ENCODE results near the gene PPFIBP1.
"Not testable (repeated sequence)": the region's sequence is repeated elsewhere in the genome, so short reads cannot be mapped to it uniquely, and the experiment has no call there.

The PPFIBP1 gene

DNA sequence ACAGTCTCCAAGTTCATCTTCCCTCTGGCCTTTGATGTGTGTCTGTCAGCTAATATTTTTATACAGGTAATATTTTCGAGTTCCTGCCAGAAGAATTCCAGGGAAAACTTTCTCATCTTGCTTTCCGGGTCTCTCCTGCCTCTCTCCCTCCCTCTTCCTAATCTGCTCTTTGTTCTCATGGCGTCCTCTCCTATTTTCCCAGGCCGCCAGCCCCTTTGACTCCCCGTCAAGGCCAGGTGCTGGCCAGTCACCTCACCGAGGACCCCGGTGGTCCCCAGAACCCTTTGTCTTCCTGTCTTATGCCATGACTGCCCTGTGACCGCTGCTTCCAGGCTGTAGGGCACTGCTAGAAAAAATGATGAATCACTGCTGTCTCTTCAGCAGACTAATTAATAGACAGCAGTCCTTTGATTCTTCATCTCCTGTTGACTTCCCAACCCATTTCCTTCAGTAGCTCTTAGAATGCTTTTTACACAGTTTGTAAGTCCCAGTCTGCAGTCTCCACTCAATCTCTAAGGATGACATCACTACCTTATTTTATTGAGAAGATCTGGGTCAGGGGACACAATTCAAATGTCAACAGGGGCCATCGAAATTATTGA, 40.7 kb downstream of the PPFIBP1 start:
- DNase-seq = no peak

DNA sequence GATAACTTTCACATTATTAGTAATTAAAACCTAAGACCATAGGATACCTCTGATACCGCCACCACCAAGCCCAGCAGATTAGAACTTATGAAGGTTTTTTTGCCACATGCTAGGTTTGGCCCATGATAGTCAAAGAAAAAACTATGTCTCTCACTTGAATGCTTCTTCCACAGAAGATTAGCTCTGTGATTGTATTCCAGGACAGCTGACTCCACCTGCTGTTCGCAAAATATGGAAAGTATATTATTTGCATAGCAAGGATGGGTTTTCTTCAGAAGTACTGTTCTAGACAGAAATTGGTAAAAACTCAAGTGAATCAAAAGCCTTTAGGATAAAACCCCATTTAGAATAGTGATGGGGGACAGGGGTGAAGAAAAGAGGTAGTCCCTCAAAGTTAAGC, 42.2 kb downstream of the PPFIBP1 start:
- DNase-seq = no peak

DNA sequence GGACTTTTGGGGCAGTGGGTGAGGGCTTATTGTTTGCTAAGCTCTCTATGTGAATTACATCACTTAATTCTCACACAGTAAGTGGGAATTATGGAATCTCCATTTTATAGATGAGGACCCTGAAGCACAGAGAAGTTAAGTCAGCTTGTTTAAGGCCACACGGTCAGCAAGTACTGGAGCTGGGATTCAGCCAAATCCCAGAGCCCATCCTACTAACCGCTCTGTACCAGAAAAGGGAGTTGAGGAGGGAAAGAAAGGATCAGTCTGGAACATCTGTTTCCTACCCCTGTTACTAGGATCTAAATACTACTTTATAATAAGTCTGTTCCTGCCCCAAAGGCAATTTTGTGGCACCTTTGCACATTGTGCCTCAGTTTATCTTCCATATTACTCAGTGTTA, 42.6 kb downstream of the PPFIBP1 start:
- DNase-seq = no peak

DNA sequence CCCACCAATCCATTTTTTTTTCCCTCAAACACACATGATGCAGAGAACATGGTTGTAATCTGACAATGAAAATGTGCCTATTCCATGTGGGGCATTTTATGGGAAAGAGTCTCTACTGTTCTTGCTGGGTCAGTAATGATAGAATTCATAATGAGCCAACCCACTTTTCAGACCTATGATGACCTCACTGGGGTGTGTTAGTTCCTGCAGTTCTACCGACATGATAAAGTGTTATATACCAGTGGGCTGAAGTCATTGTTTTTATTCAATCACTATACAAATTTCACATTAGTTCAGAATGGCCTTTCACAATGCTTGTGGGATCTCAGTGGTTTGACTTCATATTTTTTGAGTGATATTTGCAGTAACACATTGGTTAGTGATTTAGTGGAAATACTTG, 47.5 kb downstream of the PPFIBP1 start:
- DNase-seq = no peak

DNA sequence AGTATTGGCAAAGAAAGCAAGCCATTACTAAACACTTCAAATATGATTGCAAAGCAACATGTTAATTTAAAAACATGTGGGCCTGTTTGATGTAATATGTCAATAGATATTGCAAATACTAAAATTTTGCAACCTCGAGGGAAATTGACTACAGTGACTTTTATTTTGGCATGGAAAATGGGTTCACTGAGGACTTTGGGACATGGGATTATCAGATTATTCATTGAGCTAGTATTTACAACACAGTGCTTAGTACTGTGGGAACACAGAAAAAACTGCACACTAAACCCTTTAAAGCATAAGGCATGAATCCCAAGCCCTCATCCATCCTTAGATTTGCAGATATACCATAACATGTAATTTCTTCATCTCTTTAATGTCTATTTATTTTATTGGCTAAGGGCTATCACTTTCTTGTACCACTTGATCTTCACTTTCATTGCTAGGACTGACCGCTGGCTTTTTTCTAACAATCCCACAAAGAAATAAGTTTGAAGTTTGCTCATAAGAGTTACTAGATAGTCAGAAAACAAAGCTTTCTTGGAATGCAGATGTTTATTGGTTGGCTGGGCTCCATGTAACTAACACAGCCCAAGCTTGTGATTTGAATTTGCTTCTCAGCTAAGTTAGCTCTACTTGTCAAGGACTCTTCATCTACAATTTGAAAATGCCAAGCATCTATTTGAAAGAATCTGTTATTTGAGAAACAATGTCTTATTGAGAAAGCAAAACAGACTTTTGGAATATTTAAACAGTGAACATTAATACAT, 48.7 kb downstream of the PPFIBP1 start:
- DNase-seq = no peak

DNA sequence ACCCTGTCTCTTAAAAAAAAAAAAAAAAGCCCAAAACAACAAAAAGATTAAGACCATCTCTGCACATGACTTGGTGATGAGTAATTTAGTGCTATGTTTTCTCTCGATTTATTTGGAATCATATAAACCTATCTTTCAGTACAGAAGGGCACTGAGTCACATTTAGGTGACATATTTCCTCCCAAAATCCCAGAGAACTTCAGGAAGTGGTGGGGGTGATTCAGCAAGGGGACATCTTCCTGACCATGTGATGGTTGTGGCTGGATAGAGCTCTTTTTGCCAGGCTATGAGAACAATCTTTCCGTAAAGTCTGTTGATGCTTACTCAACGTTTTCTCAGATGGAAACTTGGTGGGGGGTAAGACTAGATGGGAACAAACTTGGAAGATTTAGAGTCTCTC, 50.0 kb downstream of the PPFIBP1 start:
- DNase-seq = no peak

DNA sequence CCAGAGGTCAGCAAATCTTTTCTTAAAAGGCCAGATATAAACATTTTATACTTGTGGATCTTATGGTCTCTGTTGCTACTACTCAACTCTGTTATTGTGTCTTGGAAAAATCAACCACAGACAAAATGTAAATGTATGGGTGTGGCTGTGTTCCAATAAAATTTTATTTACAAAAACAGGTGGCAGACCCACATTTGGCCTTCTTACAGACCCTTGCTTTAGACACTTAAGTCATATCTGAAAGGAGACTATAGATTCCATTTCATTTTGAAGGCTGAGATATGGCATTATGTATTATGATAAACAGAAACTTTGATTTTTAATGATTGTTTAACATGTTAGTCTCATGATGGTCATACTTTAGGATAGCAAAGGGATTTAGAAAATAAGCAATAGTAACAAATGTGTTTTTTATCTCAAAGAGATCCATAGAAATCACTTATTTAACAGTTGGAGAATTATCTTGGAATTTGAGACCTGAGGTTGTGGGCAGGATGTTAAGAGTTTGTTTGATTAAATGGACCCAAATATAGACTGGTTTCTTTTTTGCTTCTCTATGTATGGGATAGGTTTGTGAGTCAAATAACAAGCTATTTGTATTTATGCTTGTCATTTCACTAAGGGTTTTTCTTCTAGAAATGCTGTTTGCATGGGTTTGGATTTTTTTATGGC, 51.2 kb downstream of the PPFIBP1 start:
- DNase-seq = no peak

DNA sequence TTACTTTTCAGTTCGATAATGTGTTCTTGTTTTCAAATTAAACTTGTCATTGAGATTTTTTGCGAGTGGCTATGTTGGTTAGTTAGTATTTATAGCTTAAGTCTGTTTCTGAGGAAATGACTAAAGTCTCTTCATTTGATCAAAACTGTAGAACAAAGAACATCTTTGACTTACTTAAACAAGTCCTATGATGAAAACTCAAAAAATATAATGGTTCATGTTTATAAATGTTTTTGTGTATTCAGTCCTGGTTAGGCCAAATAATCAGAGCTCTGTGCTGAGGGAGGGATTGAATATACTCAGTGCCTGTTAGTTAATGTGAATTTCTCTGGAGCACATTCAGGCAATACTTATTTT, 51.7 kb downstream of the PPFIBP1 start:
- DNase-seq = no peak

DNA sequence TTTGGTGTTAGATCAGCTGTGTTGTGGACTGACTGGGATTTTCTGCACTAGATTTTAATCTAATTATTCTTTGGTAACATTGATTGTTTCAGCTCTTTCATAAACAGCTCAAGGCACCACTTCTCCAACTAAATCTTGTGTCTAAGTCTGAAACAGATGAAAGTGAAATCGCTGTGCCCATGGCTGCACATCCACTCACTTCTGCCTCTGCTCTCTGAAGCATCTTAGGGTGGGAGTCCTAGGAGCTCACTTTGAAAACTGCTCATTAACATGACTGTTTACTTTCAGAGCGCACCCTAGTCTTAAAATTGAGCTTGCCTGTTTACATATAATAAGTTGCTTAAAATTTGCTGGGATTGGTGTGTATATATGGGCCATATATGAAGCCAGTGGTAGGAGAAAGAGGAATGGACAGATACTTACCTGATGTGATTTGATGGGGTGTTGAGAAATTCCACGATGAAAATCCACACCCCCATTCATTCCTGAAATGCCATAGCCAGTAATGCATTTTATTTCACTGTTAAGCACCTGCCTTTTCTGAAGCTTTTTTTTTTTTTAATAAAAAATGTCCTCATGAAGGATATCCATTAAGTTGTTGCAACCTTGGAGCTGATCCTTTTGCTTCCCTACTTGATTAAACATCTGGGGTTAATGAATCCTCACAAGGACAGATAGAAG, 52.8 kb downstream of the PPFIBP1 start:
- no peak for DNase-seq

DNA sequence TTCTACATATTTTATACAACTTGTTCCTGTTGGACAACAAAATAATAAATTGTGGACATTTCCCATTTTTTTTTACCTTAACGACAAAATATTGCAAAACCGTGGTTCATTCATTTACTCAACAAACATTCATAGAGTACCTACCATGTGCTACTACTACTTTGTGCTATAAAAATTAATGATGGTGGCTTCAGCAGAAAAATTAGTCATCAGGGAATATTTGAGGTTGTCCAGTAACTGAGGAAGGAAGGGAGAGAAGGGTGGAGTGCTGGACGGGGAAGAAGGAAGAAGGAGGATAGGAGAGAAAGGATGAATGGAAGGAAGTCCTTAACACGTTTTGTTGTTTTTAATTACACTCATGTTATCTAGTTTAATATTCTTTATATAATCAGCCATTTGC, 53.7 kb downstream of the PPFIBP1 start:
- DNase-seq = no peak

DNA sequence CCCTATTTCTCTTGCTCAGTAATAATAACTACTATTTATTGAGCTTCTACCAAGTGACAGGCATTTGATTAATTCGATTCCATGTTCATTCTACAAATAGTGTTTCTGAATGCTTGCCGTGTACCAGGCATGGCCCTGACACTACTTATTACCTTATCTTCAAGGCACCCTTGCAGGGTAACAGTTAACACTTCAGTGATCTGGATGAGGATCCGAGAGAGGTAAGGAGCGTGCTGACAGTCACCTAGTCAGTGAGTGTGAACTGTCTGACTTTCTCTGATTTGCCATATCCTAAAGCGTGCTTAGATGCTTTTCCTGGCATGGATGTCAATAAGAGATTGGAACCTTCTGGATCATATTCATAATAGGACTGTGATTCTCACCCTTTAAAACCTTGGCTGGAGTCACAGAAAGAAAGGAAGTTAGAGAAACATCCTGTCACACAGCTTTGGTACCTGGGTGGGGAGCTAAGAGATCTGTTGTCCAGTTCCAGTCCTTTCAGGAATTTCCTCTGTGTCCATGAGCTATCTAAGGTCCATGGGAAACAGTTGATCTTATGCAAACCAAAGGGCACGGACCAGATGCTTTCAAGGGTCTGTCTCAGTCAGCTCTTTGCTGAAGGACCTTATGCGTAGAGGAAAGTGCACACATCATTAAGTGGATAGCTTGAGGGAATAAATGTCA, 54.8 kb downstream of the PPFIBP1 start:
- DNase-seq = no peak

DNA sequence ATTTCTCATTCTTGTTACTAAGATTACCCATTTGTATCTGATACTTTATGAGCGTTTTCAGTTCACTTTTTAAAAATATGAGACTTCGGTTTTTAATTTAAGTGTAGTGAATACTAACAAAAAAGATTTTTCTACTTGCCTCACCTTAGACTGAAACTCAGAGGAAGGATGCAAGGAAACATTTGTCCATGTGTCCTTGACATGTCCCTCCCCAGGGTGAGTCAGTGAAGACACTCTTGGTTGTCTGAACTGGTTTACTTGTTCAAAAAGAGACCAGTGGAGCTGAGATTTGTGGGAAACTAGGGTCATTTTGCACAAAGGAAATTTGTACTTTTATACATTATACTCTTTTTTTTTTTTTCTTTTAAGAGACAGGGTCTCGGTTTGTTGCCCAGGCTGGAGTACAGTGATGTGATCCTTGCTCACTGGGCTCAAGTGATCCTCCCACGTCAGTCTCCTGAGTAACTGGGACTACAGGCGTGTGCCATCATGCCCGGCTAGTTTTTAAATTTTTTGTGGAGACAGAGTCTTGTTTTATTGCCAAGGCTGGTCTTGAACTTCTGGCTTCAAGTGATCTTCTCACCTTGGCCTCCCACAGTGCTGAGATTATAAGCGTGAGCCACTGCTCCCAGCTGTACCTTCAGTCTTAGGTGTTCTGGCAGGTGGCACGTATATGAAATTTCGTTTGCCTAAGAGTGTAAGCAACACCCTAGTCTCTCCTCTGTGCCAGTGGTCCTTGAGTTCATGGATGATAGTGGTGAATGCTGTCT, 56.7 kb downstream of the PPFIBP1 start:
- DNase-seq = no peak

DNA sequence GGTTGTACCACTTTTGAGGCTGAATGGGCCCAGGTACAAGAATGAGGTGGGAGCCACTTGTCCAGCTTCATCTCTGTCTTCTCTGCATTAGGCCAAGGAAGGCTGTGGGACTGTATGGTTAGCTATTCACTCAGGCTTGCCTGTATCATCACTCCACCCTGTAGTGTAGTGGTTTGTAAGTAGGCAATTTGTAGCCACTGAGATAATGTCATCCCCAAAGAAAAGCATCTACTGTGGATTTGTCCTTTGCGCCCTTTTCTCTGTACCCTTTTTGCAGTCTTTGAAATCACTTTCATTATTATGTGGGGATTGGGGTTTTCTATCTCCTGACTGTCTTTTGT, 57.3 kb downstream of the PPFIBP1 start:
- not testable (repeated sequence) for DNase-seq

DNA sequence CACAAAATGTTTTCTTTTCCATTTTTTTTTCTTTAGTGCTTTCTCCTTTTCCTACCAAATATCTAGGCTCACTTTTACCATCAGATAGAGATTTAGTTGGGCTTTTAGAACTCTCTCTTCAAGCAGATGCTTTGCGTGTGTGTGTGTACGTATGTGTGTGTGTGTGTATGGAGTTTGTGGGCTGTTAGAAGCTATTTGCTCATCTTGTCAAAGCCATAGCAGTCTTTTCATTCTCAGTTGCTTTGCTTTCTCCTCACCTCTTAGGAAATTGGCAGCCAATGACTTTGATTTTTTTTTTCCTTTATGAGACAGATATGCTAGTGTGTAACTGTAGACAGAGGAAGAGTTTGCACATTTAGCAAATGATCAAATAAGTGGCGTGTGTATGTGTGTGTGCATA, 57.8 kb downstream of the PPFIBP1 start:
- not testable (repeated sequence) for DNase-seq

DNA sequence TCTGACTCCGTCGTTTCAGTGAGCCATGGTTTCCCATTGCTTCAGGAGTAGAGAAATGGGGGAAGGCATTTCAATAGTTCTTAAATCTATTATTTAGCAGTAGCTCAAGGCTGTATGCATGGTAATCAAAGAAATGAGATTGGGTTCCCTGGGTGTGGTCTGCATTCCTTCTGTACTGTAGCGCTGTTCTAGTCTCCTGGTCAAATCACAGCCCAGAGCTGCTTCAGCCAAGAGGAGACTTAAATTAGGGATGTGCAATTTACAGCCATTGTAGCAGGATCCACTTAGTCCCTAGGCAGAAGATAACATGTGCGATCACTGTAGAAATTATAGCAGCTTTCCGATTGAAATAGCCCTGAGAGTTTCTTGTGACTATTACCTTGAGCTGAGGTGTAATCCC, 58.4 kb downstream of the PPFIBP1 start:
- DNase-seq = not testable (repeated sequence)

DNA sequence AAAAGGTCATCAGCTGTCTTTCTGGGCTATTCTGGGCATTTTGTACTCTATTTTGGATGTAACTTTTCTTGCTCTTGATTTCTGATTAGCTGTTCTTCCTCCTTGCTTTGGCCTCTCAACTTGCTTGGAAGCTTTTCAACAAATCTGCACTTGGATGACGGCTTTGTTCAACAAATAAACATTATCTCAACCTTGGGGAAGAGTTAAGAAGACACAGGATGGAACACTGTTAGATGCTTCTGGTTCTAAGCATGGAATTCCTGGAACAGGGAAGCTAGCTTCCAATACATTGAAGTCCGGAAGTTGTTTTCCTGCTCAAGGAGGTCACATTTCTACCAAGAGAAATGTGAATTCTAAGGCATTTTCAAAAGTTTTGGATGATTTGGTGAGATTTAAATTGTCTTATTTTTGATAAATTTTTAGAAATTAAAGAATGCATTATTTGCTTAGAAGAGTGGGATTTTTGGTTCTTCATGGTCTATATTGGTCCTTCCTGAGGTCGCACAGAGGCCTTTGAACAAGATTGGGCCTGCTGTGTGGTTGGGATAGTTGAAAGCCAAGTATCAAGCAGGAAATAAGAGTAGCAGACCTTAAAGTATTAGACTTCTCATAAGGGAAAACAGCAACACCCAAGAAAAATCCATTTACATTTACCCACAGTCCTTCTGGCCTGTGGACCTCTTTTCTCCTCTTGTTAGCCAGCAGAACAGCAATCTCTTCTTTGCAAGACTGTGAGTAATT, 59.2 kb downstream of the PPFIBP1 start:
- DNase-seq = no peak

DNA sequence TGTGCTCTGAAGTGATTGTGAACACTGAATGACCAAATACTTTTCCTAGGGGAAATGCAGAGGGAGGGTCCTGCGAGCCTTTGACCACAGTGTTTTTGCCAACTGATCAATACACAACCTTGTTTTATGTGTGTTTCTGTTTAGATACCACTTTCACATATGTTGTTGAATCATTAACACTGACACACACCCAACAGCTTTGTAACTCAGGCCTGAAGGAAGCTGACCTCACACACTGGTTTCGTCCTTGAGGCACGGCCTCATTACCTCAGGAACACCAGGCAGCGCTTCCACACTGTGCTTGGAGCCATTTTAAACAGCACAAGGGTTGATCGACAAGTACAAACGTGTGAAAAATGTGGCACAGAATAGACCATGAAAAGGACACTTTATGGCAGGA, 60.0 kb downstream of the PPFIBP1 start:
- DNase-seq = no peak

DNA sequence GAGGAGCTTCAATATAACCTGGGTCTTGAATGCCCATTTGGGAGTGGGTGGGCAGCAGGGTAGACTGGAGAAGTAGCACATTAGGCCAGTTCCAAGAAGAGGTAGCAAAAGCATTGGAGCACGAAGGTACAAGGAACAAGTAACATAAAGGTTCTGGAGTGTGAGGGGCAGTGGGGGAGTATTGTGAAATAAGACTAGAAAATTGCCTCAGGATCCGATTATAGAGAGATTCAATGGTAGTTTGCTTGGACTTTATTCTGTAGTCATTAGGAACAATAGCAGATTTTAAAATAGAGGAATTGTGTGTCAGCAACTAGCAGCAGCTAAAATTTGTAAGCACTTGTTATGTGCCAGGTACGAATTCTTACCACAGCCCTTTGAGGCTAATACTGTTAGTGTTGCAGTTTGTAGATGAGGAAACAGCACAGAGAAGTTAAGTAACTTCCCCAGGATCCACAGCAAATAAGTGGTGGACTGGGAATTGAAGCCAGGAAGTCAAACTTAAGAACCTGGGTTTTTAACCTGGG, 61.8 kb downstream of the PPFIBP1 start:
- no peak for DNase-seq

DNA sequence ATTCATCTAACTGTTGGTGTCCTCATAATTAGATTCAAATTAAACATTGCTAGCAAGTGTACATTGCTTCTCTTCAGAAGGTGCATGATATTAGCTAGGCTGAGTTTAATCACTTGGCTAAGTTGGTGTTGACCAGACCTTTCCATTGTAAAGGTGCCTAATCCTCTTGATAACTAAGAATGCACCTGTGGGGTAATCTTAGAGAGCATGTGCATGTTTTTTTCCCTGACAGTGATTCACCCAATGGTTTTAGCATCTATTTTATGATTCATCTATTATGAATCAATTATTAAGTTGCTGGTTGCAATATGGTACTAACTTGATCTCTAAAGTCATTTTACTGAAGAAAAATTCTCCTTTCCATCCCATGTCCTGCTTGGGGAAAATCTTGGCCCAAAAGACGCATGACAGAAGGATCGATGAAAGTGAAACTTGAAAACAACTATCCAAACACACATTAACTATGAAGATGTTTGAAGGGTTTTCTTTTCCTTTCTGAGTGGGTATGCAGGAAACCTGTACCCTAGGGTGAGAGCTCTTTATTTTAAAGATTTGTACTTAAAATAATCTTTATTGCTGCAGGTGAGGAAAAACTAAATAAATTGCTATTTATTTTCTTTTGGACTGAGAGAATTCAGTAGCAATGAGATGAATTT, 64.2 kb downstream of the PPFIBP1 start:
- DNase-seq = not testable (repeated sequence)

DNA sequence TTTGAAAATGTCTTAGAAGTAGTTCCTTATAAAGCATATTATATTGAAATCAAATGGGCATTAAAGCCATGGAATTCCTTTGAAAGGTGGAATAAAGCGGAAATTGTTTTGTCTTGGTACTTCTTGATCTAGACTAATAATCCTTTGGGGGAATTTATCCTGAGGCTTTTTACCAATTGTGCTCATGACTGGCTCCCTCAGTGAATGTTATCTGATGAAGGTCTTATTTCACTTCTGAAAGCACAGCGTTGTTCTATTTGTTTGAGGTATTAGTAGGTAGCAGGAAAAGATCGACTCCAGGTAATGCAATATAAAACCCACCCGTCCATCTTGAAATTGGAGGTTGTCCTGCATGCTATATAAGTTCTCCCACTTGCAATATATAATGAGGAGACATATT, 64.8 kb downstream of the PPFIBP1 start:
- DNase-seq = no peak

Data from hypothalamus (tissue), 51 donors.